Body of pancreas (tissue), 4 donors: ENCODE results near the gene SSRP1.

Source experiments
- POLR2A ChIP-seq, 3 donors: fragments of 450-650 bp; IDR thresholded peaks; one replicate each; pipeline ENCODE4 v1.6.1; 2016; ENCODE audit warnings: antibody characterized with exemption in 3 of 3, mild to moderate bottlenecking in 2 of 3
- TF ChIP-seq, protein P1 (sequence below), 7 experiments: fragments of 450-650 bp in 4 of 7; fragments of 200-600 bp in 3 of 7; sonication (generic) in 3 of 7; IDR thresholded peaks; one replicate each; pipeline ENCODE4 v1.5.1; 2016 to 2019; ENCODE audit warnings: antibody characterized with exemption in 7 of 7

- TF ChIP-seq, protein P1, sequence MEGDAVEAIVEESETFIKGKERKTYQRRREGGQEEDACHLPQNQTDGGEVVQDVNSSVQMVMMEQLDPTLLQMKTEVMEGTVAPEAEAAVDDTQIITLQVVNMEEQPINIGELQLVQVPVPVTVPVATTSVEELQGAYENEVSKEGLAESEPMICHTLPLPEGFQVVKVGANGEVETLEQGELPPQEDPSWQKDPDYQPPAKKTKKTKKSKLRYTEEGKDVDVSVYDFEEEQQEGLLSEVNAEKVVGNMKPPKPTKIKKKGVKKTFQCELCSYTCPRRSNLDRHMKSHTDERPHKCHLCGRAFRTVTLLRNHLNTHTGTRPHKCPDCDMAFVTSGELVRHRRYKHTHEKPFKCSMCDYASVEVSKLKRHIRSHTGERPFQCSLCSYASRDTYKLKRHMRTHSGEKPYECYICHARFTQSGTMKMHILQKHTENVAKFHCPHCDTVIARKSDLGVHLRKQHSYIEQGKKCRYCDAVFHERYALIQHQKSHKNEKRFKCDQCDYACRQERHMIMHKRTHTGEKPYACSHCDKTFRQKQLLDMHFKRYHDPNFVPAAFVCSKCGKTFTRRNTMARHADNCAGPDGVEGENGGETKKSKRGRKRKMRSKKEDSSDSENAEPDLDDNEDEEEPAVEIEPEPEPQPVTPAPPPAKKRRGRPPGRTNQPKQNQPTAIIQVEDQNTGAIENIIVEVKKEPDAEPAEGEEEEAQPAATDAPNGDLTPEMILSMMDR (IDR thresholded peaks at IDR 0.05), result no peak
- no peak for TF ChIP-seq POLR2A (IDR thresholded peaks at IDR 0.05)
Measured at GRCh38 chr11:57339328-57339727, 3.6 kb upstream of the SSRP1 start.
